Memory B cell (primary cell): ENCODE measurements around the gene ZFHX3.

Experiments used
- ATAC-seq: fragments of 150-1000 bp; cut with Tn5 transposase; 2 replicates; pipeline ENCODE4 v1.10.0; 2021; ENCODE audit warnings: low read depth, mild to moderate bottlenecking, moderate library complexity
- DNase-seq, 2 donors: peaks; one replicate each; pipeline ENCODE4 v3.0.0; 2022; ENCODE audit warnings: low spot score in 2 of 2
- H3K27ac Mint-ChIP-seq: one replicate; pipeline ENCODE4 v1.8.0; 2022; ENCODE audit warnings: mild to moderate bottlenecking, moderate library complexity, mixed read lengths
- H3K27me3 Mint-ChIP-seq: one replicate; pipeline ENCODE4 v1.8.0; 2022; ENCODE audit warnings: mixed read lengths
- H3K36me3 Mint-ChIP-seq: one replicate; pipeline ENCODE4 v1.8.0; 2022; ENCODE audit warnings: mild to moderate bottlenecking, mixed read lengths
- H3K4me1 Mint-ChIP-seq: one replicate; pipeline ENCODE4 v1.8.0; 2022; ENCODE audit warnings: mixed read lengths
- H3K4me3 Mint-ChIP-seq: one replicate; pipeline ENCODE4 v1.8.0; 2022; ENCODE audit warnings: mild to moderate bottlenecking, moderate library complexity, mixed read lengths
- H3K9me3 Mint-ChIP-seq: one replicate; pipeline ENCODE4 v1.8.0; 2022; ENCODE audit warnings: mixed read lengths

ZFHX3 gene

DNA sequence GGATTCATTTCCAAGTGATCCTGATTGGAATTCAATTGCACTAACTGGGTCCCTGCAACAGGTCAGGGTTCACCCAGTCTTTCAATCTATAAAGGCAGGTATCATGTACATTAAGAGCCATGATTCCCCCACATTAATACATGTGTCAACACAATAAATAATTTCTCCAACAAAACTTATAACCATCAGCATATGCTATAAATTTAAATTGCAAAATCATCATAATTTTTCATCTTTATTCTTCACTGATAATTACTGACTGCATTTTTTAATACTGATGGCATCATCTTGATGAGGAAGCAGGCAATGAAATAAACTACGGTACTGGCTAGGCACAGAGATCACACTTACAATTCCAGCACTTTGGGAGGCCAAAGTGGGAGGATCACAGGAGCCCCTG lies 59.4 kb downstream of the ZFHX3 start:
- H3K4me3 Mint-ChIP-seq: no peak overlapping the region
- no peaks in the 10 kb centered on the region for H3K27me3 Mint-ChIP-seq
- DNase-seq (no peak), ATAC-seq (no peak)
- H3K4me1 Mint-ChIP-seq: no peaks in the 10 kb centered on the region
- no peaks in the 10 kb centered on the region for H3K9me3 Mint-ChIP-seq
- H3K36me3 Mint-ChIP-seq: no peaks in the 10 kb centered on the region
- H3K27ac Mint-ChIP-seq: no peak overlapping the region

DNA sequence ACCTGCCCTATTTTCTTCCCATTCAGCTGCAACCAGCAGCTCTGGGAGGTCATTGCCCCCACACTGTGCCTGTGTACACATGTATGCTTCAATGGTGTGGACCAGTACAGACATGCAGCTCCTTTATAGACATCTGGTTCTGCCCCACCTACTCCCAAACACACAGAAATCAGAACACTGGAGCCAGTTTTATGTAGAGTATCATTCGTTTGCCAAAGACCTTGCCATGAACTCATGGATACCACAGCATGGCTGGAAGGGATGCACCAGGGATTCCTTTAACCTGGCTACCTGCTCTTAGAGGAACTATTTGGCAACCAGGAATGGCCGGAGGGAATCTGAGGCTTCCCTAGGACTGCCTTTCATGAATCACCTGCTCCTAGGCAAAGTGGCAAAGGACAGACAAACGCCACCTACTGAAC lies 60.4 kb downstream of the ZFHX3 start:
- H3K4me1 Mint-ChIP-seq: no peaks in the 10 kb centered on the region
- no peak for DNase-seq

DNA sequence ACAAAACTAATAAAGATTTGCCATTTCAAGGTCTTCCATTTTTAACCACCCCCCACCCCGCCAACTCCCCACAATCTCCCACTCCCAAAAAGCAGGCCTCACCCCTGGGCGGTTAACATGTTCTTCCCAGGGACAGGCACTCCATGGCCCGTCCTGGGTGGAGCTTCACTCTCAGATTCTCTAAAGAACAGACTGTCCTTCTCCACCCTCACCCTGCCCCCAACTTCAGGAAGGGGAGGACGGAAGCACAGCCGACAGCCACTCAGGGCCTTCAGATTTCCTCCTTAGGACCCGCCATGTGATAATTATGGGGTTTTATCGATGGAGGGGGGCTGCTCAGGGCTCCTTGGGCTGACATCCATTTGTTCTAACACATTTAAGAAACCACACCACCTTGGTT lies 61.9 kb downstream of the ZFHX3 start:
- Mint-ChIP-seq H3K4me1 (no peaks in the 10 kb centered on the region), H3K4me3 (no peak overlapping the region), H3K27me3 (no peaks in the 10 kb centered on the region), H3K9me3 (no peaks in the 10 kb centered on the region), H3K36me3 (no peaks in the 10 kb centered on the region), H3K27ac (no peak overlapping the region)
- no peak for DNase-seq
- ATAC-seq: no peak

More for the DNA sequence above, 60.4 kb downstream of the ZFHX3 start:
- Mint-ChIP-seq H3K9me3 (no peaks in the 10 kb centered on the region), H3K36me3 (no peaks in the 10 kb centered on the region), H3K27me3 (no peaks in the 10 kb centered on the region), H3K27ac (no peak overlapping the region), H3K4me3 (no peak overlapping the region)
- ATAC-seq: no peak

- H3K4me1 Mint-ChIP-seq: no peaks in the 10 kb centered on the region
- ATAC-seq (no peak), DNase-seq (no peak)
- no peak overlapping the region for H3K27ac Mint-ChIP-seq
- H3K36me3 Mint-ChIP-seq: no peaks in the 10 kb centered on the region
- H3K4me3 Mint-ChIP-seq: no peak overlapping the region
- no peaks in the 10 kb centered on the region for H3K27me3 Mint-ChIP-seq
- no peaks in the 10 kb centered on the region for H3K9me3 Mint-ChIP-seq
Observed at GRCh38 chr16:72985148-72985941, 62.6 kb downstream of the ZFHX3 start.

- no peaks in the 10 kb centered on the region for H3K27me3 Mint-ChIP-seq
- H3K27ac Mint-ChIP-seq: no peak overlapping the region
- H3K4me3 Mint-ChIP-seq: no peak overlapping the region
- ATAC-seq (no peak), DNase-seq (no peak)
- H3K36me3 Mint-ChIP-seq: no peaks in the 10 kb centered on the region
- no peaks in the 10 kb centered on the region for H3K4me1 Mint-ChIP-seq
- H3K9me3 Mint-ChIP-seq: no peaks in the 10 kb centered on the region
Observed at GRCh38 chr16:72983728-72984350, 64.1 kb downstream of the ZFHX3 start.

GRCh38 chr16:72983241-72983640 lies 64.7 kb downstream of the ZFHX3 start:
- H3K9me3 Mint-ChIP-seq: no peaks in the 10 kb centered on the region
- DNase-seq: no peak

GRCh38 chr16:72979974-72980373 lies 68.0 kb downstream of the ZFHX3 start:
- H3K36me3 Mint-ChIP-seq: no peaks in the 10 kb centered on the region
- H3K4me1 Mint-ChIP-seq: no peaks in the 10 kb centered on the region
- H3K27me3 Mint-ChIP-seq: no peaks in the 10 kb centered on the region
- no peak overlapping the region for H3K4me3 Mint-ChIP-seq
- ATAC-seq (no peak), DNase-seq (no peak)
- no peak overlapping the region for H3K27ac Mint-ChIP-seq
- H3K9me3 Mint-ChIP-seq: no peaks in the 10 kb centered on the region

More at GRCh38 chr16:72983241-72983640, 64.7 kb downstream of the ZFHX3 start:
- ATAC-seq: no peak
- H3K4me3 Mint-ChIP-seq: no peak overlapping the region
- no peaks in the 10 kb centered on the region for H3K36me3 Mint-ChIP-seq
- no peak overlapping the region for H3K27ac Mint-ChIP-seq
- no peaks in the 10 kb centered on the region for H3K4me1 Mint-ChIP-seq
- H3K27me3 Mint-ChIP-seq: no peaks in the 10 kb centered on the region

DNA sequence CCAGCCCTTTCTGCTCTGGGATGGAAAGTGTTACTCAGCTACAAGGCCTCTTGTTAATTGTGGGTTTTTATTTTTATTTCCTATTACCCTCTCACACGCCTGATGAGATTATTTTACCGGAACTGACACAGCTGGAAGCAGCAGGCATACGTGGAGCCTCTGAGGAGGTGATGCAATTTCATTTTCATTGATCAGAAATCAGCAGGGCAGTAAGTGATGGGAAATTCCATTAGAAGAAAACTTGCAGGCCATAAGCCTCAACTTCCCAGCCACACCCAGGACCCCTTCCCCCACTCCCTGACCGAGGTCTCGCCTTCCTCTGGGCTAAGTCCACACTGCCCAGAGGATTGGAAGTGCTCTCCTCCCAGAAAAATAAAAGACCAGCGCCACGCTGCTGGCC lies 69.7 kb downstream of the ZFHX3 start:
- Mint-ChIP-seq H3K9me3 (no peaks in the 10 kb centered on the region), H3K36me3 (no peaks in the 10 kb centered on the region), H3K27me3 (no peaks in the 10 kb centered on the region), H3K4me1 (no peaks in the 10 kb centered on the region), H3K4me3 (no peak overlapping the region), H3K27ac (no peak overlapping the region)
- DNase-seq (no peak), ATAC-seq (no peak)

- ATAC-seq (no peak), DNase-seq (no peak)
- H3K4me3 Mint-ChIP-seq: no peak overlapping the region
- H3K4me1 Mint-ChIP-seq: no peaks in the 10 kb centered on the region
- H3K27ac Mint-ChIP-seq: no peak overlapping the region
- H3K36me3 Mint-ChIP-seq: peaks cover 1% of the 10 kb centered on the region
- no peaks in the 10 kb centered on the region for H3K27me3 Mint-ChIP-seq
- H3K9me3 Mint-ChIP-seq: no peaks in the 10 kb centered on the region
Observed at GRCh38 chr16:72977127-72977526, 70.8 kb downstream of the ZFHX3 start.

DNA sequence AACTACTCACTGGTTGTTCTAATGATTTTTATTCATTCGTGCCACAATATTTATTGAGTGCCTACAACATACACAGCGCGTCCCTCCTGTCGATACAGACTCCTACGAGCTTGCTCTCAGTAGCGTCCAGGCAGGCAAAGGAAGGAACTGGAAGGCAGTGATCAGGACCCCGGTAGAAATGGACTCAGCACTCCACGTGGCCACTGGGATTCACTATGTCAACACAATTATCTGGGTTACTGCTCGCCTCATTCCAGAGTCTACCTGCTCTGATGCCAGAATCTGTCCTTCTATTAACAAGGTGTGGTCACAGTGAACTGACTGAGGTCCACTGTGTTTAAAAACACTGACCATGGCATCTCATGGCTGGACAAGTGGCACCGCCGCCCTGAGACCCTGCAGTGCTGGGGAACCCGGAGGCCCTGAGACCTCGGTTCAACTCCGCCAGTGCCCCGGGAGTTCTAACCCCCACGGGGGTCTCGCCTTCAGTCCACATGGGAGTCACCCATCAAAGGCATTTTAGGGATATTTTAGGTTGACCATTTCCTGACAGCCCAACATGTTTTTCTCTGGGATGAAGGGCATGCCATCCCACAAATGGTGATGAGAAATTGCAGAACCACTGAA lies 71.4 kb downstream of the ZFHX3 start:
- peaks cover 1% of the 10 kb centered on the region for H3K36me3 Mint-ChIP-seq

GRCh38 chr16:72975809-72976437 lies 72.0 kb downstream of the ZFHX3 start:
- H3K27me3 Mint-ChIP-seq: no peaks in the 10 kb centered on the region
- ATAC-seq (no peak), DNase-seq (no peak)
- no peak overlapping the region for H3K4me3 Mint-ChIP-seq
- no peak overlapping the region for H3K27ac Mint-ChIP-seq
- H3K4me1 Mint-ChIP-seq: no peaks in the 10 kb centered on the region
- peaks cover 1% of the 10 kb centered on the region for H3K36me3 Mint-ChIP-seq
- no peaks in the 10 kb centered on the region for H3K9me3 Mint-ChIP-seq

More for the DNA sequence above, 71.4 kb downstream of the ZFHX3 start:
- DNase-seq: no peak
- H3K4me3 Mint-ChIP-seq: no peak overlapping the region
- no peaks in the 10 kb centered on the region for H3K4me1 Mint-ChIP-seq
- ATAC-seq: no peak
- no peak overlapping the region for H3K27ac Mint-ChIP-seq
- H3K27me3 Mint-ChIP-seq: no peaks in the 10 kb centered on the region
- no peaks in the 10 kb centered on the region for H3K9me3 Mint-ChIP-seq

GRCh38 chr16:72974142-72974769 lies 73.7 kb downstream of the ZFHX3 start:
- Mint-ChIP-seq H3K27me3 (no peaks in the 10 kb centered on the region), H3K4me3 (no peak overlapping the region), H3K9me3 (no peaks in the 10 kb centered on the region), H3K4me1 (no peaks in the 10 kb centered on the region), H3K36me3 (peaks cover 1% of the 10 kb centered on the region), H3K27ac (no peak overlapping the region)
- DNase-seq (no peak), ATAC-seq (no peak)

- H3K4me1 Mint-ChIP-seq: no peaks in the 10 kb centered on the region
- H3K36me3 Mint-ChIP-seq: peaks cover 1% of the 10 kb centered on the region
- no peaks in the 10 kb centered on the region for H3K9me3 Mint-ChIP-seq
- no peak overlapping the region for H3K27ac Mint-ChIP-seq
- no peak for ATAC-seq
- no peak overlapping the region for H3K4me3 Mint-ChIP-seq
- no peaks in the 10 kb centered on the region for H3K27me3 Mint-ChIP-seq
- DNase-seq: no peak
Observed at GRCh38 chr16:72972878-72973571, 74.9 kb downstream of the ZFHX3 start.
